ENCODE measurements around the gene LIMK1. TPM values are rescaled to one million over a fixed set of nuclear protein-coding genes. Genes with fewer than 3 reads are reported as not detected.
A peak's percentile ranks its signal among the peaks of the same experiment; 100 is the strongest.

LIMK1 gene
- total RNA-seq, 1 donor from 2014 or later: 53.1 TPM

- H3K4me1 ChIP-seq: peaks cover 11% of the 10 kb centered on the region
- ATAC-seq (no peak), DNase-seq (no peak)
- peaks cover 39% of the 10 kb centered on the region for H3K36me3 ChIP-seq
- no peak for TF ChIP-seq CTCF (IDR thresholded peaks at IDR 0.05)
- no peak overlapping the region for H3K27ac ChIP-seq
- no peaks in the 10 kb centered on the region for H3K27me3 ChIP-seq
- H3K4me3 ChIP-seq: no peak overlapping the region
- intact Hi-C loops (cut with DNase I): no loop called here
- H3K9me3 ChIP-seq: no peaks in the 10 kb centered on the region
These were observed 20.0 kb upstream of the LIMK1 start for GRCh38 chr7:74063646-74064045.

DNA sequence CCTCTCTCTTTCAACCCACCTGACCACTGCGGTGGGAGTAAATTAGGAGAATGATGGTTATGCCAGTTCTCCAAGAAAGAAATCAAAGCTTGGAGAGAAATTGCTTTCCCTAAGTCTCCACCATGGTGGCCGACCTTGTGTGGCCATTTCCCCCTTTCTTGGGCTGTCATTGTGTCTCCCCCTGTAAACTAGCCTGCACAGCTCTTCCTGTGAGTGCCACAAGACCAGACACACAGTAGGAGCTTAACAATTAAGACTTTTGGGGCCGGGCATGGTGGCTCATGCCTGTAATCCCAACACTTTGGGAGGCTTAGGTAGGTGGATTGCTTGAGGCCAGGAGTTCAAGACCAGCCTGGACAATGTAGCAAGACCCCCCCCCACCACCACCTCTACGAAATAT is 18.9 kb upstream of the LIMK1 start:
- no peaks in the 10 kb centered on the region for H3K9me3 ChIP-seq
- H3K27ac ChIP-seq: no peak overlapping the region
- TF ChIP-seq CTCF (IDR thresholded peaks at IDR 0.05): no peak
- H3K36me3 ChIP-seq: peaks cover 29% of the 10 kb centered on the region
- intact Hi-C loops (cut with DNase I): no loop called here
- H3K4me1 ChIP-seq: peaks cover 11% of the 10 kb centered on the region
- no peak overlapping the region for H3K4me3 ChIP-seq
- DNase-seq: no peak
- ATAC-seq: no peak
- no peaks in the 10 kb centered on the region for H3K27me3 ChIP-seq

DNA sequence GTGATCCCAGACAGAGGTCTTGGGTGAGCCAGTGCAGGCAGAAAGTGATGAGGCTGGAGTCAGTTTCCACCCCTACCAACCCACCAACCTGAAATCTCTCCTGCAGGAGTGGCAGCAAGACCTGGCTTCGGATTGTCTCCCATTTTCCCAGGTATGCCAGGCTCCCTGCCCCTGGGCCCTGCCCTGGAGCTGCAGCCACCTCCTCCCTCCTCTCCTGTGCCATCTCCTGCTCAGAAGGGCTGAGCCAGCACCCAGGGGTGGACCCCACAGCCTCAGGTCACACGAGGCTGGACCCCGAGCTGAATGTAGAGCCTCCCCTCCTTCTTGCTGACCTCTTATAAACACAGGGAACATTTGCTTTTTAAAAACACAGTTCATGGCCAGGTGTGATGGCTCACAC is 17.0 kb upstream of the LIMK1 start:
- no peak overlapping the region for H3K27ac ChIP-seq
- TF ChIP-seq CTCF (IDR thresholded peaks at IDR 0.05): no peak
- peaks cover 19% of the 10 kb centered on the region for H3K36me3 ChIP-seq
- DNase-seq: no peak
- H3K4me1 ChIP-seq: peaks cover 8% of the 10 kb centered on the region
- no peak for ATAC-seq
- intact Hi-C loops (cut with DNase I): no loop called here
- H3K9me3 ChIP-seq: no peaks in the 10 kb centered on the region
- H3K27me3 ChIP-seq: no peaks in the 10 kb centered on the region
- no peak overlapping the region for H3K4me3 ChIP-seq

DNA sequence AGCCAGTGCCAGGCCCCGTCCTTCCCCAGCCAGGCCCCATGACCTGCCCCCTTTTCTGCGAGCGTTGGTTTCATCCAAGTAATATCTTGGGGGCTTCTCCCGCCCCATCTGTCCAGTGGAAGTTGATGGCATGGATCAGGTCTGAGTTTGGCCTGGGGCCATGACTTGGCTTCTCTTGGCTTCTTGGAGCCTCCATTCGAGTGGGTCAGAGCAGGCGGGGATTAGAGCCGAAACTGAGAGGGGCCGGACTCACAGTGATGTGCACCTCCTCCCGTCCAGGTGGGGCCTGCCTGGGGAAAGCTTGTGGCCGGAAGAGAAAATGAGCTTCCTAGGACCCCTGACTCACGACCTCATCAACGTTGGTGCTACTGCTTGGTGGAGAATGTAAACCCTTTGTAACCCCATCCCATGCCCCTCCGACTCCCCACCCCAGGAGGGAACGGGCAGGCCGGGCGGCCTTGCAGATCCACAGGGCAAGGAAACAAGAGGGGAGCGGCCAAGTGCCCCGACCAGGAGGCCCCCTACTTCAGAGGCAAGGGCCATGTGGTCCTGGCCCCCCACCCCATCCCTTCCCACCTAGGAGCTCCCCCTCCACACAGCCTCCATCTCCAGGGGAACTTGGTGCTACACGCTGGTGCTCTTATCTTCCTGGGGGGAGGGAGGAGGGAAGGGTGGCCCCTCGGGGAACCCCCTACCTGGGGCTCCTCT is 15.1 kb upstream of the LIMK1 start:
- Histone ChIP-seq H3K9me3 (no peaks in the 10 kb centered on the region), H3K4me3 (no peak overlapping the region), H3K27me3 (no peaks in the 10 kb centered on the region), H3K36me3 (peaks cover 4% of the 10 kb centered on the region), H3K4me1 (no peaks in the 10 kb centered on the region), H3K27ac (no peak overlapping the region)
- intact Hi-C loops (cut with DNase I): no loop called here
- peak; percentile 40 for DNase-seq
- TF ChIP-seq CTCF (IDR thresholded peaks at IDR 0.05): no peak
- ATAC-seq: no peak

DNA sequence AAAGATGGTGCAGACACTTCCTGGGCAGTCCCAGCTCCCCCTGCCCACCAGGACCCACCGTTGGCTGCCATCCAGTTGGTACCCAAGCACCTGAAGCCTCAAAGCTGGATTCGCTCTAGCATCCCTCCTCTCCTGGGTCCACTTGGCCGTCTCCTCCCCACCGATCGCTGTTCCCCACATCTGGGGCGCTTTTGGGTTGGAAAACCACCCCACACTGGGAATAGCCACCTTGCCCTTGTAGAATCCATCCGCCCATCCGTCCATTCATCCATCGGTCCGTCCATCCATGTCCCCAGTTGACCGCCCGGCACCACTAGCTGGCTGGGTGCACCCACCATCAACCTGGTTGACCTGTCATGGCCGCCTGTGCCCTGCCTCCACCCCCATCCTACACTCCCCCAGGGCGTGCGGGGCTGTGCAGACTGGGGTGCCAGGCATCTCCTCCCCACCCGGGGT is 14.5 kb upstream of the LIMK1 start:
- no peaks in the 10 kb centered on the region for H3K27me3 ChIP-seq
- H3K4me1 ChIP-seq: no peaks in the 10 kb centered on the region
- intact Hi-C loops (cut with DNase I): no loop called here
- no peak overlapping the region for H3K27ac ChIP-seq
- no peak for ATAC-seq
- H3K36me3 ChIP-seq: peaks cover 4% of the 10 kb centered on the region
- DNase-seq: peak; percentile 60
- no peak overlapping the region for H3K4me3 ChIP-seq
- H3K9me3 ChIP-seq: no peaks in the 10 kb centered on the region
- no peak for TF ChIP-seq CTCF (IDR thresholded peaks at IDR 0.05)
